HG02763 (cell line): ENCODE measurements around the gene EHHADH.

ENCODE experiments used
- ATAC-seq: cut with Tn5 transposase; IDR thresholded peaks from one replicate; pipeline ENCODE4 v1.9.1; 2021; ENCODE audit warnings: mild to moderate bottlenecking, moderate library complexity; ENCODE audit not compliant: unreplicated experiment

The EHHADH gene

DNA sequence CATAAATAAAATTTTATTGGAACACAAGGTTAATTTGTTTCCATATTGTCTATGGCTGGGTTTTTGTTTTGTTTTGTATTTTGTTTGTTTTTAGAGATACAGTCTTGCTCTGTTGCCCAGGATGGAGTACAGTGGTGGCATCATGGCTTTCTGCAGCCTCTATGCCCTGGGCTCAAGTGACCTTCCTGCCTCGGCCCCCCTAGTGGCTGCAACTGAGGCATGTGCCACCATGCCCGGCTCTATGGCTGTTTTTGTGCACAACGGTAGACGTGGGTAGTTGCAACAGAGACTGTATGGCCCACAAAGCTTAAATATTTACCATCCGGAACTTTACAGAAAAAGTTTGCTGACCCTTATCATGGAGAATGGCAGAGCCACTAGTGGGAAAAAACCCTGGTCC, 54.2 kb downstream of the EHHADH start:
- ATAC-seq: no peak

GRCh38 chr3:185199206-185199605, 54.6 kb downstream of the EHHADH start:
- no peak for ATAC-seq

DNA sequence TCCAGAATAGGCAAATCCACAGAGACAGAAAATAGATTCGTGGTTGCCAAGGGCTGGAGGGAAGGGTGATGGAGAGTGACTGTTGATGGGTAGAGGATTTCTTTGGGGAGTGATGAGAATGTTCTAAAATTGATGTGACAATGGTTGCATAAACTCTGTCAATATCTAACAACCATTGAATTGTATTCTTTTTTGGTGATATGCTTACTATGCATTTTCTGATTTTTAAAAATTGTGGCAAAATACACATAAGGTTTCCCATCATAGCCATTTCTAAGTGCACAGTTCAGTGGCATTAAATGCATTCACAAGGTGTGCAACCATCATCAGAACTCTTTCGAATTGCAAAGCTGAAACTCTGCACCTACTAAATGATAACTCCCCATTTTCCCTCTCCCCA, 56.8 kb downstream of the EHHADH start:
- ATAC-seq: no peak

- no peak for ATAC-seq
These were observed 58.2 kb downstream of the EHHADH start for GRCh38 chr3:185195652-185196051.

DNA sequence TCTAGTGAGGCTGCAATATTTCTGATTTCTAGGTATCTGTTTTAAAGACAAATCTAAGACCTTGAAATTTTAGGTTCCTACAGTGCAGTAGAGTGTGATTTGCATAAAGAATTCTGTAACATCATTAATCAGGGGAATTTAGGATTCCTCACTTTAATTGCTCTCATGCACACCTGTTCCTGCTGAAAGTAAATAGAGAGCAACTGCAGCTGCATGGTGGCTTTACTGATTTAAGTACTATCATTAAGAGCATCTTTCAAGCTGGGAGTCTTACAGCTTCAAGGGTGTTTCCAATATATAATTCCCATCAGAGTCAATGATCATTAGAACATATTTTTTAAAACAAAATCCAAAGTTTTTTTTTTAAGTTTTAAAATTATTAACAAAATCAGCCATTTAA, 65.0 kb downstream of the EHHADH start:
- ATAC-seq: no peak

- ATAC-seq: no peak
These were observed 66.5 kb downstream of the EHHADH start for GRCh38 chr3:185187391-185187790.

- ATAC-seq: no peak
These were observed 77.0 kb downstream of the EHHADH start for GRCh38 chr3:185176750-185177359.

DNA sequence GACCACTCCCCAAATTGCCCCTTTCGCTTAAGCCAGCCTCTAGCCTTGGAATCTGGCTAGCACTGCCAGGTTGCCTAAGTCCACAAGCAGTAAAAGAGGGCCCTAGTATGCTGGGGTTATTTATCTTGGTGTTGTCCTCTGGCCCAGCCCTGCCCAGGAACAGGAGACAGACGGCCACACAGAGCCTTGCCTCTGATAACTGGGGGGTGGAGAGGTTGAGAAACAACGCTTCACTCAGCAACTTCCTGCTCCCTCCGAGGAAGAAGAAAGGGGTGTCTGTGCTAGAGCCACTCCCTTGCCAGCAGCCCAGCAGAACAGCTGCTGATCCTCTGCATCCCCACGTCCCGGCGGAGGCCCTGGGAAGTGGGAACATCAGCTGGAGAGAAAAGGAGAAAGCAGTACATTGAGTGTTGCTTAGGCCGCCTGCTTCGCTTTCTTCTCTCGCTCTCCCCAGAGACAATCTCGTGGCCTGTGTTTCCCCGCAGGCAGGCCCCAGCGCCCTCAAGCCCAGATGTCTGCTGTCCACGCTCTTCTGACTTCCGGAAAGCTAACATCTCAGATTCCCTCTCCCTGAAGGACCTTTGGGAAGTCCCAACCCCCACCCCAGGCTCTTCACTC, 78.4 kb downstream of the EHHADH start:
- no peak for ATAC-seq

- no peak for ATAC-seq
These were observed 81.5 kb downstream of the EHHADH start for GRCh38 chr3:185172086-185173049.

DNA sequence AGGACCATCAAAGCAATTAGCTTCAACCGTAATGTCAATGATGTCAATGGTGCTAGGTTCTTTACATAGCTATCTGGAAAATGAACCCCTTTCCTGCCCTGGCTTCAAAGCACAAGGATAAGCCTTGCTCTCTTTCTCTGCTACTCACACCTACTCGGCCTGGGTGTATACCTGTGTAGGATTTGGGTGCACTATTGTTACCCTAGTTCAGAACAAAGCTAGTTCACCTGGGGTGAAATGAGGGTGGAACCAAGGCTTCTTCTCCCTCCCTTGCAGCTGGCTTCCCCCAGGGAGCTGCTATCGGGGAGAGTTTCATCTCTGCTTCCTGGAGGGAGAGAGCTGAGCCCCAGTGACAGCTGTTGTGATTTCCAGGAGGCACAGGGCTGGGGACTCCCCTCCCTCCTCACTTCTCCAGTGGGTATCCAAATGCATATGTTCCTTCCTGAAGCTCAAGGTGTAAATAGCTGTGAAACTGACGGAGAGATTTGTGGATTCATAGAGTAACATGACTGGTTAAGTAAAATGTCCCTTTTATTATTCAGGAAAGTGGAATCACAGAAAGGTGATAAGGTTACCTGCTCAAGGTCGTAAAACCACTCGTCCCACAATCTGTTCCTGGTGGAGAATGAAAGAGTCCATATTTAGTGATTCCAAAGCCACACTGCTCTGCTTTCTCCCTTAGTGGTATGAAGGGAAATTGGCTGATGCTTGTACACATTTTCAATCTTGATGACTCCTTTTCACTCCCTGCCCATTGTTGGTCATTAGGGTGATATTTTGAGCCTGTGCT, 89.2 kb downstream of the EHHADH start:
- no peak for ATAC-seq

DNA sequence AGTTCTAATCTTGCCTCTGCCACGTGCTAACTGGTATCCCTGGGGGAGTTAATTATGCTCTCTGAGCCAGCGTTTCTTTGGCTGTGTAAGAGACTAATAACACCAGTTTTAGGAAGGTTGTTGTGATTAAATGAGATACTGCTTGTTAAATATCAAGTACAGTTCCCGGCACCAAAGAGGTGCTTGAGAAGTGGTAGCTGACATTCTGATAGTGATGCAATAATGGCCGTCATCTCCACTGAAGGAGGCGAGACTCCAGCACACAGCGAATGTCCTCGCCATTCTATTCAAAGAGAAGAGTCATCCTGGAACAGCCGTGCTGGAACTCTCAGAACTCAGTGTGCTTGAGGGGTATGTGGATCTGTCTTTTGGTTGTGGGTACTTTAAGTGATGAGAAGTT, 91.2 kb downstream of the EHHADH start:
- no peak for ATAC-seq

GRCh38 chr3:185161761-185162160, 92.1 kb downstream of the EHHADH start:
- no peak for ATAC-seq

DNA sequence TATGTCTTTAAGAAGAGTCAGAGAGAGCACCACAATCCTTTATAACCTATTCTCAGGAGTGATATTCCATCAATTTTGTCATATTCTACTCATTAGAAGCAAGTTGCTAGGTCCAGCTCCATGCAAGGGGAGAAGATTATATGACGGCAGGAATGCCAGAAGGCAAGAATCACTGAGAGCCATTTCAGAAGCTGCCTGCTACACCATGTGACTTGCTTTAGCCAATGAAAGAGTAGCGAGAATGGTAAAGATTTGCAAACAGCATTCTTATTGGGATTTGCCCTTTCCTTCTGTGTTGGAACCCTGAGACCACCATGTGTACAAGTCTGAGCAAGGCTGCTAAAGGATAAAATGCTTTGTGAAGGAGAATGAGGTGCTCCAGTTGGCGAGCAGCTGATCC, 96.5 kb downstream of the EHHADH start:
- ATAC-seq: no peak

DNA sequence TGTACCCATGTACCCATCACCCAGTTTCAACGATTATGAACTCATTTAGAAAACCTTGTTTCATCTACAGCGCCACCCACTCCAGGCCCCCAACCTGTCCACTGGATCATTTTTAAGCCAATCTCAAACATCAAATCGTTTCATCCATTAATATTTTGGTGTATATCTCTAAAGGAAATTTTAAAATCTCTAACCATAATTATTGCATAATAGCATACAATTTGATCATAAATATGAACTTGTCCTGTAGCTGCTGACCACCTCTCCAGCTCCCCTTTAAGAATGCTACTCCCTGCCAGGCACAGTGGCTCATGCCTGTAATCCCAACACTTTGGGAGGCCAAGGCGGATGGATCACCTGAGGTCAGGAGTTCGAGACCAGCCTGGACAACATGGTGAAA, 98.2 kb downstream of the EHHADH start:
- ATAC-seq: no peak

- no peak for ATAC-seq
These were observed 99.8 kb downstream of the EHHADH start for GRCh38 chr3:185153861-185154629.

DNA sequence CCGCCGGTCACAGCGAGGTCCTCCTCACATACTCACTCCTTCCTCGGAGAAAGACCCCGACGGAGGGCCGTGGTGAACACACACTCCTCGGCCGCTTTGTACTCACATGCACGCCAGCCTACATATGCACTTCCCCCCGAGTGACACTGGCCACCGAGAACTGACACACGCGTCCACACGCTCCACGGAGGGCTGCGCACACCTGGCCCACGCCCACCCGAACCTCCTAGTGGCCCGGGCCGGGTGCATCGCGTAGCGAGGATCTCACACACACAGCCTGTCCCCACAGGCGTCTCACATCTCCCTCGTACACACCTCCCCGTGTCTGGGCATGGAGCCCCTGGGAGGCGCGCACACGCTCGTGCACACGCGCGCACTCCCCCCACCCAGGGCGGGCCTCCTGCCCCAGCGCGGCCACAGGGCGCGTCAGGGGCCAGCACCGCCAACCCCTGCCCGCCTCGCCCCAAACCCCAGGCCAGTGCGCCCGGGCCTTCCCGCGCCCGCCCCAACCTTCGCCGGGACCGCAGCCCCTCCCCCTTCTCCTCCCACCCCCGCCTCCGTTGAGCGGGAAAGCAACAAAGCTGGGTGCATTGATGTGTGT, 100.6 kb downstream of the EHHADH start:
- no peak for ATAC-seq

DNA sequence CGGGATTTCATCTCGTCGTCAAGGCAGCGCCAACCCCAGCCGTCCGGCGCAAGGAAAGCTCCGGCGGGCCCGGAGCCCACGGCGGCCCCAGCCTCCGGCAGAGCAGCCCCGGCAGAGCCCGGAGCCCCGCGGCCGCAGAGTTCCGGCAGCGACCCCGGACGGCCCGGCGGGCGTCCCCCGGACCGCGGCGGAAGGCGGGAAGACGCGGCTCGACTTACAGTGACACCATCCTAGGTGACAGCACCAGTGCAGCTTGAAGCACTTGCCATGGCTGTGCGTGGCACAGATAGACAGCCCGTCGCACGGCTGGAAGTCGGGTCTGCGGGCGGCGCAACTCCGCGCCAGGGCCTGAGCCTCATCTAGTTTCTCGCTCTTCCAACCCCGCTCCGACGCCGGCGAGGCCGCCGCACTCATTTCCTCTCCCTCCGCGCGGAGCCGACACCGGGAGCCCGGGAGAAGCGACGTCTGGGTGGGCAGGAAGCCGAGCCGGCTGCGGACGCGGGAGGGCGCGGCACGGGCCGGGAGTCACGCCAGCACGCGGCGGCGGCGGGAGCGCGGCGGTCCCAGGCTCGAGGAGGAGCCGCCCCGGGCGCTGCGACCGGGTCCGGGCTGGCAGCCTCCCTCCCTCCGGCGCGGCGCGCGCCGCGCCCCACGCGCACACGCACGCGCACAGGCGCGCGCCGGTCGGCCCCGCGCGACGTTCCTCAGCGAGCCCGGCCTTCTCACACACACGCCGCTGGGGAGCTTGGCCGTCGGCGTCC, 101.3 kb downstream of the EHHADH start, which contains the start of gene C3orf70:
C3orf70 (minus strand) TSS at position 651 of the 761 bp plus-strand sequence; CDS start at position 414, 237 bp downstream.
- ATAC-seq: no peak

DNA sequence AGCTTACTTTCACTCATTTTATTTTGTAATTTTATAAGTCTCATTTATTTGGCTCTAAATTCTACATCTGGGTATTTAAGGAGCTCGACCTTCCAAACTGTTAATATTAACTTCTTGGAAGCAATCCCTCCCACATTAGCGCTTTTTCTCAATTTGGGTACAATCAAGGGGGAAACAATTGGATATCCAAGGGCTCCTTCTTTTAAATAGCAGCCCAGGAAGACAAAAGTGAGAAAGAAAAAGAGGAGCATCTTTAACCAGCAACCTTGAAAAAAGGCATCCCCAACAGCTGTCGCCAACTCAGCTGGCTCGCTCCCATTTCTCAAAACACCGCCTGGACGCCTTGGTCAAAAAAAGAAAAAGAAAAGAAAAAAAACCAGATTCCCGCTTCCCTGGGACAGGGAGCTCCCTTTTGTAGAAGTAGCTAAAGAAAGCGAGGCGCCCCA, 101.9 kb downstream of the EHHADH start:
- ATAC-seq: no peak
